ENCODE data around the gene RPS10. TPM values are rescaled to one million over a fixed set of nuclear protein-coding genes. Genes with fewer than 3 reads are reported as not detected.
"Not testable (repeated sequence)": the region's sequence is repeated elsewhere in the genome, so short reads cannot be mapped to it uniquely, and the experiment has no call there.

RPS10 gene
- total and polyA plus RNA-seq, 2 donors, result 1,395 to 2,930 TPM

GRCh38 chr6:34436803-34437643 is 11.2 kb upstream of the RPS10 start:
- WGBS, result 89% methylated on average over 38 of the region's 38 CpGs

GRCh38 chr6:34435916-34436315 is 10.0 kb upstream of the RPS10 start:
- Histone ChIP-seq H3K4me1 (ENCODE audit: insufficient read depth) (no peaks in the 10 kb centered on the region), H3K27ac (ENCODE audit: low read depth) (no peak overlapping the region), H3K36me3 (ENCODE audit: insufficient read depth) (no peaks in the 10 kb centered on the region), H3K4me3 (ENCODE audit: low read depth, low read length) (no peak overlapping the region)
- DNase-seq (ENCODE audit: extremely low spot score), result no peak
- 39% methylated on average over 5 of the region's 5 CpGs for whole genome bisulfite sequencing

More at GRCh38 chr6:34436803-34437643, 11.2 kb upstream of the RPS10 start:
- DNase-seq (ENCODE audit: extremely low spot score), result no peak
- Histone ChIP-seq H3K4me3 (ENCODE audit: low read depth, low read length) (no peak overlapping the region), H3K4me1 (ENCODE audit: insufficient read depth) (no peaks in the 10 kb centered on the region), H3K36me3 (ENCODE audit: insufficient read depth) (no peaks in the 10 kb centered on the region), H3K27ac (ENCODE audit: low read depth) (no peak overlapping the region)

- H3K27ac ChIP-seq (ENCODE audit: low read depth), result peak overlapping the region; percentile 30
- WGBS, result 4% methylated on average over 10 of the region's 10 CpGs
- peaks cover 9% of the 10 kb centered on the region for H3K36me3 ChIP-seq (ENCODE audit: insufficient read depth)
- no peak for DNase-seq (ENCODE audit: extremely low spot score)
- peak overlapping the region; percentile 90 for H3K4me3 ChIP-seq (ENCODE audit: low read depth, low read length)
- H3K4me1 ChIP-seq (ENCODE audit: insufficient read depth), result peaks cover 2% of the 10 kb centered on the region
These were observed 754 bp downstream of the RPS10 start for GRCh38 chr6:34425132-34425497.

- Histone ChIP-seq H3K36me3 (ENCODE audit: insufficient read depth) (peaks cover 9% of the 10 kb centered on the region), H3K4me1 (ENCODE audit: insufficient read depth) (peaks cover 2% of the 10 kb centered on the region)
- 82% methylated on average over 19 of the region's 19 CpGs for WGBS
These were observed 1.4 kb downstream of the RPS10 start for GRCh38 chr6:34424200-34425131.

GRCh38 chr6:34423254-34423653 is 2.6 kb downstream of the RPS10 start:
- no peak overlapping the region for H3K27ac ChIP-seq (ENCODE audit: low read depth)
- peaks cover 10% of the 10 kb centered on the region for H3K36me3 ChIP-seq (ENCODE audit: insufficient read depth)
- WGBS, result 93% methylated on average over 5 of the region's 5 CpGs

More at GRCh38 chr6:34424200-34425131, 1.4 kb downstream of the RPS10 start:
- Histone ChIP-seq H3K4me3 (ENCODE audit: low read depth, low read length) (no peak overlapping the region), H3K27ac (ENCODE audit: low read depth) (no peak overlapping the region)
- DNase-seq (ENCODE audit: extremely low spot score), result no peak

GRCh38 chr6:34418367-34418766 is 7.5 kb downstream of the RPS10 start:
- Histone ChIP-seq H3K4me3 (ENCODE audit: low read depth, low read length) (no peak overlapping the region), H3K4me1 (ENCODE audit: insufficient read depth) (no peaks in the 10 kb centered on the region), H3K36me3 (ENCODE audit: insufficient read depth) (peaks cover 16% of the 10 kb centered on the region), H3K27ac (ENCODE audit: low read depth) (no peak overlapping the region)
- DNase-seq (ENCODE audit: extremely low spot score), result no peak
- 73% methylated on average over 5 of the region's 5 CpGs for WGBS

More at GRCh38 chr6:34423254-34423653, 2.6 kb downstream of the RPS10 start:
- no peak for DNase-seq (ENCODE audit: extremely low spot score)
- peaks cover 2% of the 10 kb centered on the region for H3K4me1 ChIP-seq (ENCODE audit: insufficient read depth)
- no peak overlapping the region for H3K4me3 ChIP-seq (ENCODE audit: low read depth, low read length)

- no peak overlapping the region for H3K4me3 ChIP-seq (ENCODE audit: low read depth, low read length)
- H3K4me1 ChIP-seq (ENCODE audit: insufficient read depth), result no peaks in the 10 kb centered on the region
- WGBS, result 64% methylated on average over 7 of the region's 7 CpGs
- H3K36me3 ChIP-seq (ENCODE audit: insufficient read depth), result peaks cover 13% of the 10 kb centered on the region
- no peak overlapping the region for H3K27ac ChIP-seq (ENCODE audit: low read depth)
- no peak for DNase-seq (ENCODE audit: extremely low spot score)
These were observed 8.9 kb downstream of the RPS10 start for GRCh38 chr6:34416877-34417371.

GRCh38 chr6:34414999-34415858 is 10.6 kb downstream of the RPS10 start:
- Histone ChIP-seq H3K27ac (ENCODE audit: low read depth) (no peak overlapping the region), H3K36me3 (ENCODE audit: insufficient read depth) (peaks cover 10% of the 10 kb centered on the region), H3K4me1 (ENCODE audit: insufficient read depth) (no peaks in the 10 kb centered on the region), H3K4me3 (ENCODE audit: low read depth, low read length) (no peak overlapping the region)
- DNase-seq (ENCODE audit: extremely low spot score), result no peak
- 57% methylated on average over 11 of the region's 11 CpGs for WGBS

GRCh38 chr6:34412643-34413214 is 13.1 kb downstream of the RPS10 start:
- WGBS, result 91% methylated on average over 5 of the region's 5 CpGs
- no peak overlapping the region for H3K27ac ChIP-seq (ENCODE audit: low read depth)
- DNase-seq (ENCODE audit: extremely low spot score), result no peak
- H3K4me3 ChIP-seq (ENCODE audit: low read depth, low read length), result no peak overlapping the region
- H3K4me1 ChIP-seq (ENCODE audit: insufficient read depth), result no peaks in the 10 kb centered on the region
- peaks cover 5% of the 10 kb centered on the region for H3K36me3 ChIP-seq (ENCODE audit: insufficient read depth)

- Histone ChIP-seq H3K4me1 (ENCODE audit: insufficient read depth) (no peaks in the 10 kb centered on the region), H3K4me3 (ENCODE audit: low read depth, low read length) (no peak overlapping the region), H3K36me3 (ENCODE audit: insufficient read depth) (peaks cover 3% of the 10 kb centered on the region), H3K27ac (ENCODE audit: low read depth) (no peak overlapping the region)
- 87% methylated on average over 5 of the region's 5 CpGs for WGBS
- no peak for DNase-seq (ENCODE audit: extremely low spot score)
These were observed 13.9 kb downstream of the RPS10 start for GRCh38 chr6:34412016-34412415.

GRCh38 chr6:34407915-34408314 is 18.0 kb downstream of the RPS10 start:
- H3K36me3 ChIP-seq (ENCODE audit: insufficient read depth); DNase-seq (ENCODE audit: extremely low spot score); H3K27ac ChIP-seq (ENCODE audit: low read depth); H3K4me1 ChIP-seq (ENCODE audit: insufficient read depth); H3K4me3 ChIP-seq (ENCODE audit: low read depth, low read length): not testable (repeated sequence)
- WGBS, result 96% methylated on average over 1 of the region's 1 CpG

GRCh38 chr6:34396518-34396917 is 29.4 kb downstream of the RPS10 start:
- no peaks in the 10 kb centered on the region for H3K36me3 ChIP-seq (ENCODE audit: insufficient read depth)
- no peak for DNase-seq (ENCODE audit: extremely low spot score)
- H3K4me3 ChIP-seq (ENCODE audit: low read depth, low read length), result no peak overlapping the region
- H3K4me1 ChIP-seq (ENCODE audit: insufficient read depth), result no peaks in the 10 kb centered on the region
- no peak overlapping the region for H3K27ac ChIP-seq (ENCODE audit: low read depth)
- WGBS, result 98% methylated on average over 6 of the region's 6 CpGs

GRCh38 chr6:34393966-34394305 is 31.9 kb downstream of the RPS10 start:
- DNase-seq (ENCODE audit: extremely low spot score), result no peak
- WGBS, result 96% methylated on average over 3 of the region's 3 CpGs
- H3K27ac ChIP-seq (ENCODE audit: low read depth), result no peak overlapping the region
- no peaks in the 10 kb centered on the region for H3K36me3 ChIP-seq (ENCODE audit: insufficient read depth)
- no peak overlapping the region for H3K4me3 ChIP-seq (ENCODE audit: low read depth, low read length)
- H3K4me1 ChIP-seq (ENCODE audit: insufficient read depth), result no peaks in the 10 kb centered on the region

All from urinary bladder (tissue), 4 donors.